ENCODE data around the gene JSRP1.

DNA sequence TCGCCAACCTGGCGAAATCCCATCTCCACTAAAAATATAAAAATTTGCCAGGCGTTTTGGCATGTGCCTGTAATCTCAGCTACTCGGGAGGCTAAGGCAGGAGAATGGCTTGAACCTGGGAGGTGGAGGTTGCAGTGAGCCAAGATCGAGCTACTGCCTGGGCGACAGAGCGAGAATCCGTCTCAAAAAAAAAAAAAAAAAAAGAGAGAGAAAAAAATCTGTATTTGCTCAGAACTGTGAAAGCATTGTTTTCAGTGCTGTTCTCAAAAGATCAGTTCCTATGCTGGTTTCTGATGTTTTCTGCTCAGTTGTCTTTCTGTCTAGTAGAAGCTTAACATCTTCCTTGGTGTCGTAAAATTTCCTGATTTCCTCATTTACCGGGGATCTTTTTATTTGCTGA is 17.0 kb downstream of the JSRP1 start:
- TF ChIP-seq, protein P1, sequence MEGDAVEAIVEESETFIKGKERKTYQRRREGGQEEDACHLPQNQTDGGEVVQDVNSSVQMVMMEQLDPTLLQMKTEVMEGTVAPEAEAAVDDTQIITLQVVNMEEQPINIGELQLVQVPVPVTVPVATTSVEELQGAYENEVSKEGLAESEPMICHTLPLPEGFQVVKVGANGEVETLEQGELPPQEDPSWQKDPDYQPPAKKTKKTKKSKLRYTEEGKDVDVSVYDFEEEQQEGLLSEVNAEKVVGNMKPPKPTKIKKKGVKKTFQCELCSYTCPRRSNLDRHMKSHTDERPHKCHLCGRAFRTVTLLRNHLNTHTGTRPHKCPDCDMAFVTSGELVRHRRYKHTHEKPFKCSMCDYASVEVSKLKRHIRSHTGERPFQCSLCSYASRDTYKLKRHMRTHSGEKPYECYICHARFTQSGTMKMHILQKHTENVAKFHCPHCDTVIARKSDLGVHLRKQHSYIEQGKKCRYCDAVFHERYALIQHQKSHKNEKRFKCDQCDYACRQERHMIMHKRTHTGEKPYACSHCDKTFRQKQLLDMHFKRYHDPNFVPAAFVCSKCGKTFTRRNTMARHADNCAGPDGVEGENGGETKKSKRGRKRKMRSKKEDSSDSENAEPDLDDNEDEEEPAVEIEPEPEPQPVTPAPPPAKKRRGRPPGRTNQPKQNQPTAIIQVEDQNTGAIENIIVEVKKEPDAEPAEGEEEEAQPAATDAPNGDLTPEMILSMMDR (IDR thresholded peaks at IDR 0.05), result no peak
- no peak for TF ChIP-seq POLR2A (IDR thresholded peaks at IDR 0.05)
